GM21360 (cell line): ENCODE results near the gene SMURF1.

ENCODE experiments used
- ATAC-seq: cut with Tn5 transposase; IDR thresholded peaks from one replicate; pipeline ENCODE4 v1.9.1; 2021; ENCODE audit warnings: mild to moderate bottlenecking, moderate library complexity; ENCODE audit not compliant: unreplicated experiment

Gene SMURF1

DNA sequence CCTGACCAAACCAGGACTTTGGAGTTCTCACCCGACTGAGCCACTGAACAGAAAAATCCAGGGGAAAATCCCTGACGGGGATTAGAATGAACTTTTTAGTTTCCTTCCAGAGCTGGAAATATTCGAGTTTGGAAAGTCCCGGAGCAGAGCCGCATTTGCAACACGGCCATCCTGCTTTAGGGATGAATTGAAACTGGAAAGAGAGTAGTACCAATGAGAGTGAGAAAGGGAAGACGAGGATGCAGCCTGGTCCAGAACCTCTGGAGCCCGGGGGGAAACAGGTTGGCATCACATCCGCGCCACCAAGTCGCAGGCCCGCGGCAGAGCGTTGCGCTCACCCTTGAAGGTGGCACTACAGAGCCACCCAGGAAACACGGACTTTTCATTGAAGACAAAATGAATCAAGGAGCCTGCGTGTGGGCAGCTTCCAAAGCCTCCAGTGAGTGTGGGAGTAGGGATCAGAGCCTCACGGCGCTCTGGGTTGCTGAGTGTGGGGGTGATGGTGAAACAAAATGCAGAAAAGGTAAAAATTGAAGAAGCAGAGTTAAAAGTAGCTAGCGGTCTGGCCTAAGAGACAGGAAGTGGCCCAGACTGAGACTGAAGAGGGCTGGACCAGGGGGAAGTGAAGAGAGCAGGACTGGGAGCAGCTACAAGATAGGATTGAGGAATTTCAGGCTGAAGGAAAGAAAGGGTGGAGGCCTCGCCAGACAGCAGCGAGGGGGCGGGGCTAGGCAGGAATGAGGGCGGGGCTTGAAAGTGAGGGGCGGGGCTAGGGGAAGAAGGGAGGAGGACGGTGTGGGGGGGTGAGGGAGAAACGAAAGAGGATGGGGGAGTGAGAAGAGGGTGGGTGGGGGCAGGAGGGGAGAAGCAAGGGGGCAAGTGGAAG lies 1.8 kb downstream of the SMURF1 start:
- ATAC-seq, result no peak

DNA sequence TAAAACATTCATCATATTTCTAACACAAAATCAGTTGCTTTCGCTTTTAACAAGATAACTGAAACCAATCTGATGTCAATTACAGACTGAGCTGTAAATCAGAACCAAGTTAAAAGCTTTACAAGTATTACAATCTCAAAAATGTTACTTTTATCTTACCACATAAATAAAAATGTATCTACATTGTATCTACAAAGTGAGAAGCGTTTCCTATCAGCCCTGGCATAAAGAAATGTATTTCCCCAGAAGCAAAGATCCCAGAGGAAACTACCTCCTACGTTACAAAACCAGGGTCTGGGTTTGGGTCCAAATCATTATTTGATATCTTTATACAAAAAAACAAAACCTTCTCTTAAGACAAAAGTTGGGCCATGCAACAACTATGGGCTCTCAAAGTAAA lies 2.6 kb downstream of the SMURF1 start:
- no peak for ATAC-seq

DNA sequence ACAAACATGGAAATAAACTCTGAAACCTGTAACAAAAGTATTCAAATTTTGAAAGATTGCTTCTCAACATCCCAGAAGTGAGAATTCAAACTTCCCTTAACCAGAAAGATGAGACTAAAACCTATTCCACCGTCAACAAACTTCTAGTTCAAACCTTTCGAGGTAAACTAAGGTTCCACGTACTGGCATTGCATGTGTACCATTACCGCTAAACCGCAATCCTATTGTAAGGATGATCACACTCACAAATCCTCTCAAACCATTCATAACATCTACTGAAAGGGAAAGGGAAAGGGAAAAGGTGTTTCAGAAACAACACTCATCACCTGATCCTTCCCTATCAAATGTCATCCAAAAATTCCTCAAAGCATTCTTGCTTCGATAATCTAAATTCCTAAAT lies 3.1 kb downstream of the SMURF1 start:
- ATAC-seq, result no peak

DNA sequence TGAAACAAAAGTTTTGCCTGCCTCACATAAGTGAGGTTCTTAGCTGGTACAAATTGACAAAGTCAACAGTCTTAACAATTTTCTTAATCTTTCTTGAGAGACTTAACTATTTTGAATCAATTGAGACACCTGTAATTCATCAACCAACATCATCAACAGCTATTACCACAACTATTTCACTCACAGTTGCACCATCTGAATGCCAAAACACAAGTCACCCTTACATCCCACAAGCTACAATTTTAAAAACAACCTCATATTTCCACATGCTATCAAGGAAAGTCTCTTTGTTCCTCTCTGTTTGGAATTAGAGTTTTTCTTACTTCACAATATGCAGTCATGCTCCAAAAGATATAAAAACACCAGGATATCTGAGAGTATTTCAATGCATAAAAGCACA lies 4.9 kb downstream of the SMURF1 start:
- no peak for ATAC-seq

DNA sequence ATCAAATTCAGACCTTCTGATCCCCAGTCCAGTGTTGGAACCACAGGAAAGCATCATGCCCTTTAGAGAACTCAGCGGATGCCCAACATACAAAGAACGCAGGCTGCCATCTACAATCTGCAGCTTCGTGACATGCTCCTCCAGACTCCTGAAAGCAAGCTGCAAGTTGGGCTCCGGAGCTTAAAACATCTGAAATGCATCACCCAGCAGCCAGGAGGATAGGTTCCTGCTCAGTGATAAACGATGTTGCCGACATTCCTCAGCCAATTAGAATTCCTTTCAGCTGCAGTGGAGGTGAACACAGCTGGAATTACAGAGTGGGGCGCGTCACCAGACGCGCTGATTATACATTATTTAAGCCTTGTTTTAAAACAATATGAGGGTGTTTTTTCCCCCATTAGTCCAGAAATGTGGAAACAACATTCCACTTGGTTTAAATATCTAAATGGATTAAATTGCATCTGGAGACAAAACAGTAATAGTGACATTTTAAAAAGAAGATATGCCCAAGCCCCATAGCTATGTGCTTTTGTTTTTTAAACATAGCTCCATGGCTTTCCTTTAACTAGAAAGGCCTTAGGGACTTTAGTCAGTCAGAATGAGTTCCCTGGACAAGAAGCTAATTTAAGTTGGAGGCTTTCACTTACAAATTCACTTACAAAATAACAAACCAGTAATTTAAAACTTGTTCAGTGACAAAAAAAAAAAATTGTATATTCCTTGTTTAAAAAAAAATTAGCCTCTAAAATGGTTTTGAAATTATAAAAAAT lies 6.3 kb downstream of the SMURF1 start:
- no peak for ATAC-seq

DNA sequence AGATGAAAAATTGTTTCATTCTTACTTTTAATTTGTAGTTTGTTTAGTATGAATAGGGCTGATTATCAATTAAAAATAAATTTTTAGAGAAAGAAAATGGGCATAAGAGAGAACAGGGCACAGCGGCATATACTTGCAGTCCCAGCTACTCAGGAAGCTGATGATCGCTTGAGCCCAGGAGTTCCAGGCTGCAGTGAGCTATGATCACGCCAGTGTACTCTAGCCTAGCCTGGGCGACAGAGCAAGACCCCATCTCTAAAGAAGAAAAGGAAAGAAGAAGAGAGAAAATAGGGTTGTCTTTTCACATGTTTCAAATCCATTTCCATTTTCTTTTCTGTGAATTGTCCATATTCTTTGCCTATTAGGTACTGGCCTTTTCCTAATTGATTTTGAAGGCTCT lies 8.0 kb downstream of the SMURF1 start:
- ATAC-seq, result no peak

DNA sequence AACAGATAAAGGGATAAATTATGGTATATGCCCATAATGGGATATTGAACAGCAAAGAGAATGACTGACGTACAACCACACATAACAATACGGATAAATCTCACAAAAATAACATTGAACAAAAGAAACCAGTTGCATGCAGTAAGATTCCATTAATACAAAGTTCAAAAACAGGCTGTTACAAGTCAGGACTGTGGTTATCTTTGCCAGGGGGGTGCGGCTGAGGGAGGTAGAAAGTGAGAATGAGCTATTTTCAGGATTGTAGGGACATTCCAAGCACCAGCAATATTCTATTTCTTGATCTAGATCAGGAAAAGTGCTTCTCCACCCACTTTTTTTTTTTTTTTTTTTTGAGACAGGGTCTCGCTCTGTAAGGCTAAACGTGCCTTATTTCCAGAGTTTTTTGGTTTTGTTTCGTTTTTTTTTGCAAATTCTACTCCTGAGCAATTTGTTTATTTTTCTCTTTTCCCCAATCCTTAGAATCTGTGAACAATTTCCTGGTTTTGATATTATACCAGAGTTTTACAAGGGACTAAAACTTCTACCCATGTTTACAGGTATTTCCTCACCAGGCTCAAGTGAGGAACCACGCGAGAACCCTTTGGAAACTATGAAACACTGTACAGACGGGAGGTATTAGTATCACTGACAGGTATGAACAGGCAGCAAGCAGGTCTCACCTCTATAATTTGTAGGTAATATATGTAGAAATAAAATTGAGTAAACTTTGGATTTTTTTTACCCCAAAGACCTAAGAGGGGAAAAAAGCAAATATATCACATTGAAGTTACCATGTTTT lies 9.9 kb downstream of the SMURF1 start:
- no peak for ATAC-seq

DNA sequence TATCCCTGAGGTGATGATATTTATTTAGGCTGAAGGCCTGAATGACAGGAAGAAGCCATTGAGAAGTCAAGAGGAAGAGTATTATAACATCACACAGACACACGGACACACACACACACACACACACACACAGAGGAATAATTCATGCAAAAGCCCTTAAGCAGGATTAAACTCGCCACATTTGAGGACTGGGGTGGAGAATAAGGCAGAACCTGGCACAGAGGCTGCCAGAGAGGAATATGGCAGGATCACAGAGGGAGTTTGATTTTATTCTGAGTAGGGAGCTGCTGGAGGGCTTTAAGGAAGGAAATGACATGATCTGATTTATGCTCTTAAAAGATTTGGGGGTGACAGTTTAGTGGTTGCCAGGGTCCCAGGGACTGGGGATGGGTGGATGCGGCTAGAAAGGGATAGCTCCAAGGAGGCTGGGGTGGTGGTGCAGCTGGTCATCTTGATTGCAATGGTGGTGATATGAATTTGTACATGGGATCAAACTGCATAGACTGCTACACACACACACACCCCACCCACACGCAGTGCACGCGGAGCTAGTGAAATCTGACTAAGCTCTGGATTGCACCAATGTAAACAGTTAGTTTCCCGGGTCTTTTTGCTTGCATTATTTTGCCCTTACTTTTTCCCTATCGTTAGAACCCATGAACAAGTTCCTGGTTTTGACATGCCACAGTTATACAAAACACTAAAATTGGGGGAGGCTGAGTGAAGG lies 11.2 kb downstream of the SMURF1 start:
- ATAC-seq, result no peak

DNA sequence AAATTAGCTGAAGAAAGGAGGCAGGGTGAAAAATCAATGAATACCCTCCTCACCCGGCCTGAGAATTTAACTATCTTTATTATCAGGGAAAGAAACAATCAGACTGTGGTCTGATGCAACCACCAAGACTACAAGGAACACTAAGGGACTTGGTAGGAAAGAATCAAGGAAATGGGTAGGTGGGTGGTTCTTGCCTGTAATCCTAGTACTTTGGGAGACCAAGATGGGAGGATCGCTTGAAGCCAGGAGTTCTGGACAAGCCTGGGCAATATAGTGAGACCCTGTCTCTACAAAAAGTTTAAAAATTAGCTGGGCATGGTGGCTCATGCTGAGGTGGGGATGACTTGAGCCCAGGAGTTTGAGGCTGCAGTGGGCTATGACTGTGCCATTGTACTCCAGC lies 12.6 kb downstream of the SMURF1 start:
- no peak for ATAC-seq

DNA sequence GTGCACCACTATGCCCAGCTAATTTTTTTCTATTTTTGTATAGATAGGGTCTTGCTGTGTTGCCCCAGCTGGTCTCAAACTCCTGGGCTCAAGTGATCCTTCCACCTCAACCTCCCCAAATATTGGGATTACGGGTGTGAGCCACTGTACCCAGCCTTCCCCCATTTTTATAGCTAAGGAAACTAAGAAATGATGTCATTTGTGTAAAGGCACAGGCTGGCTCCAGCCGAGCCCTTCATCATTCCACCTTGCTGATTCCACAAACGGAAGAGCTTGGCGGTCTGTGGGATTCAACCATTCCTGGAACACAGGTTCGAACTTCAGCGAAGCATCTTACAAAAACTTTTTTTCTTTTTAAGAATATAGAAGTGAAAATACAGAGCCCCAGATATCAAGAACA lies 14.4 kb downstream of the SMURF1 start:
- no peak for ATAC-seq

DNA sequence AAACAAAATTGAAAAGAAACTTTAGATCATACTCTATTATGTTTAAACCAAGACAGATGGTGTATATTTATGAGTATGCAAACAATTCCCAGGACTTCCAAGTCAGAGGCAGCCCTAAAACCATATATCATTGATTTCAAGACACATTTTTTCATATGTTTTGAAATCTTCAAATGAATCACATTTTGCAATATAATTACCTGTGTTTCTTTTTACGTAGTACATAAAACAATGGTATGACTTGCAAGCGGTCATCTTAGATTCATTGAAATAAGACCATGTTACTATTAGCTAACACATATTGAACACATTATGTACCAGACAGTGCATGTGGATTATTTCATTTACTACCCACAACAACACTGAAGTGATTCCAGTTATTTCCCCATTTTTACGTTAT lies 14.9 kb downstream of the SMURF1 start:
- ATAC-seq, result no peak

DNA sequence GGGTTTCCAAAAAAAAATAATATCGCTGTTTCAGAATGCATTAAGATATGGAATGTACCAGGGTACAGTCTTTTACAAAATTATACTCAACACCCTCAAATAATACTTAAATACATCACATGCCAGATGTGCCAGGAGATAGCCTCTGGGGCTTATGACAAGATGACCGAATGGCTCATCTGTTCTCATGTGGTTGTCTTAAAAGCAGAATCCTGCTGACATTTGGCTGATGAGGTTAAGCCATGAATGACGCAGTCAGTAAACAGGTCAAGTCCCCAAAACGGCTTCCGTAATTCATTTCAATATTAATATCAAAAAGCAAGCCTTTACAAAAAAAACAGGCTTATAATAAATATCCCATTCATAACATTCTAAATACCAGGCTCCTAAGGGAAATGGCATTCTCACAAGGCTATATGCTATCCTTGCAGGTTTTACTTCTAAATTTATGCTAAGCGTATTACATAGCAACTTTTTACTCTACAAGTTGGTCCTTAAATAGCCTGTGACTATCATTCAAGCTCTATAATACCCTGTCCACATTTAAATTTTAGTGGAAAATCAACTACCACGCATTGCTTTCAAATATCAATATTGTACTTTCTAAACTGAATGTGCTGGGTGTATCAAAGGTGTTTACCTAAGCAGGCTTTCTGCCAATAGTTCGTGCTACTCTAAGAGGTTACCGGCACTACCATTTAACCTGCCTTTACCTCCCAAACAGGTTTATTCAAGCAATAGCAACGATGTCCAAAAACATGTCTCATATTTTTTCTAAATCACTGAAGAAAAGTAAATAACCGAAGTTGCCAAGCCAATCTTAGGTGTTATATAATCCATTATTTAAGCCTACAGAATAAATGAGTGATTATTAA lies 15.6 kb downstream of the SMURF1 start:
- no peak for ATAC-seq

DNA sequence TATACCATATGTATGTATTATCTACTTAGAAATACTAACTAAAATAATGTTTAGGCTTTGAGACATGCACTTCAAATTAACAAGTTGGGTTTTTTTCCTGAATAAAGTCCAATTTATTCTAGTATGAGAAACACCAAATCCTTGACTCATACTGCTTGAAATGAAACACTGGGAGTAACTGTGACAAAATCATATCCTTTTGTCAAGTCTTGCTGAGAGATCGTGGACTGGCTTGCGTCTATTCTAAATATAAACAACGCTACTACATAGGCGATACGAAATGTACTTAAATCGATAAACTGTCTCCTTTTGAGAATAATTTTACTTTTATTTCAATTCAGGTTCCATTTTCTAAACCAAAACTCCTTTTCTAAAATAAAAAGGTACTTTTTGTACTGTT lies 16.3 kb downstream of the SMURF1 start:
- ATAC-seq, result no peak

DNA sequence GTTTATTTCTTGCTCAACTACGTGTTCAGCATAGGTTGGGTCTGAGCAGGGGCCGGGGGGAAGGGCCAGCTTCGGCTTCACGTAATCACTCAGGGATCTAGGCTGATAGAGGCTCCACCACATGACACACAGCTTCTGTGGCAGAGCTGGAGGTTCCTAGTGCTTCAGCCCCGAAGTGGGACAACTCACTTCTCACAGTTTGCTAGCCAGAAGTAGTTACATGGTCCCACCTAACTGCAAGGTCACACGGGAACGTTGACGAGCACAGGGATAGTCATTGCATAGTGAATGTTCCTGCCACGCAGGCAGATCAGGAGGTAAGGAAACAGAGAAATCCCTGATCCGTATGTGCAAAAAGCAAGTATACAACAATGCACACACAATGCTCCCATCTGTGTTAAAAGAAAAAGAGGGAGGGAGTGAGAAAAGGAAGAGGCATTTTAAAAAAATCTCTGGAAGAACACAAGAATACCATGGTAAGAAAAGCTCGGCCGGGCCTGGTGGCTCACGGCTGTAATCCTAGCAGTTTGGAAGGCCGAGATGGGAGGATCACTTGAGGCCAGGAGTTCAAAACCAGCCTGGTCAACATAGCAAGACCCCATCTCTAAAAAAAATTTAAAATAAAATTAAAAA lies 16.9 kb downstream of the SMURF1 start:
- no peak for ATAC-seq

DNA sequence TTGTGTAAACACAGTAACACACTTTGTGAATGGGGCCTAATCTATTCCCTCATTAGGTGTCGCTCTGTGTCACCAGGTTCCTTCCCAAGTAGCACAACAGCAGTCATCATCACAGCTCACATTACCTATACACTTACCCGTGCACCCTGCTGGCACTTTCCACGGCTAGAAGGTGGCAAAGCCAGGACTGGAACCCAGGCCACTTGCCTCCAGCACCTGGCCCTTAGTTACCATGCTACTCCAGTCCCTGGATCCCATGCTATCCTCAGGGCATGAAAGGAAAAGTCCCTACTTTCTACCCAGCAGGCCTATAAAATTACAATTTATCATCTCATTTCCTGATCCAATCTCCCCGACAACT lies 18.4 kb downstream of the SMURF1 start:
- ATAC-seq, result no peak

DNA sequence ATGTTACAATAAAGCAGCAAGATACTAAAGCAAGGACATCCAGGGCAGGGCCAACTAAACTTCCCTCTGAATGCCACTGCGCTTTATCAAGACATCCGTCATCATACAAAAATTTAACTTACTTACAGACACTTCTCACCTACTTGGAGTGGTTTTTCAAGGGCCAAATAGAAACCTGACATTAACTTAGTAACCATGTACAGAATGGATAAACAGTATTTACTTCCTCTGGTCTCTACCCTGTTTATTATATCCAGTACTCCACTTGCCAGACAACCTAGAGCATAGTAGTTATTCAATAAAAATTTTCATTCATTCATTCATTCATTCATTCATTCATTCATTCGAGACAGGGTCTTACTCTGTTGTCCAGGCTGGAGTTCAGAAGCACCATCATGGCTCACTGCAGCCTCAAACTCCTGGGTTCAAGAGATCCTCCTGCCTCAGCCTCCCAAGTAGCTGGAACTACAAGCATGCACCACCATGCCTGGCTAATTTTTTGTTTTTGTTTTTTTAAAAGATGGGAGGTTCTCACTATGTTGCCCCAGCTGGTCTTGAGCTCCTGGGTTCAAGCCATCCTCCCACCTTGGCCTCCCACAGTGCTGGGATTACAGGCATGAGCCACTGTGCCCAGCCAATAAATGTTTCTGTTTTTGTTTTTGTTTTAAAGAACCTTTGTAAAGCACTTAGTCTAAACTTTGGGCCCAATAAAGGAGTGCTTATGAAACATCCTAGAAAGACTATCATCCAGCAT lies 19.0 kb downstream of the SMURF1 start:
- ATAC-seq, result no peak

DNA sequence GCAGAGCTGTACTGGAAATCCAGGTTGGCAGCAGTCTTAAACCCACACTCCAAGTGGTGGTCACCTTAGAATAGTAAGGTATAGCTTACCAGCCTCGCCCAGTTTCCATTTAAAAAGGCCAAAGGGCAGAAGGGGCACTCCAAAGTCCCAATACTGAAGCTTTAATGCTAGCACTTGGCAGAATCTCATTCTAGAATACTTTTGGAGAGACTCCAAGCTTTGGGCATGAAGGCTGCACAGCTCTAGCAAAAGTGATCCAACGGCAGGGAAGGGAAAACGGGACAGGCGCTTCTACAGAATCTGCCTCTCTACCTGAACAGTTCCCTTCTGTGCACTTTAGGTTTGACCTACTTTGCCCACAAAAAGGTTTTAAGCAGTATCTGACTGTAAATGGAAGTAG lies 19.7 kb downstream of the SMURF1 start:
- no peak for ATAC-seq

DNA sequence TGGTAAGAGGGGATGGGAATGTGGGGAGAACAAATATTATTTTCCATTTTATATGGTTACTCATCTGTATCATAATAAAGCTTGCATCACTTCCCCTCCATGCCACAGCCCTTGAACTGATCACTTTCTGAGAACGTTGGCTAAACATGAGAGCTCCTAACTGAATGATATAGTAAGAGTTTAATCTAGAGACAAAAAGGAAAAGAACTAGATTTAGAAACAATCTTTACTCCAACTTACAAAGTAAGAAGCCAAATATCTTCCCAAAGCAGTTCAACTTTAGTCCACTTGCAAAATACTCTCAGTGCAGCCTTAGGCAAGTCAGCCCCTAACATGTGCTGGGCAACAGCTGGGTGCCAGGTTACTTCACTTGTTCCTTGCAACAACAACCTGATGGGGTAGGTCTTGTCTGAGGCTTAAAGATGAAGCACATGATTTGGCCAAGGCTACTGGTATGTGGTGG lies 20.3 kb downstream of the SMURF1 start:
- no peak for ATAC-seq

DNA sequence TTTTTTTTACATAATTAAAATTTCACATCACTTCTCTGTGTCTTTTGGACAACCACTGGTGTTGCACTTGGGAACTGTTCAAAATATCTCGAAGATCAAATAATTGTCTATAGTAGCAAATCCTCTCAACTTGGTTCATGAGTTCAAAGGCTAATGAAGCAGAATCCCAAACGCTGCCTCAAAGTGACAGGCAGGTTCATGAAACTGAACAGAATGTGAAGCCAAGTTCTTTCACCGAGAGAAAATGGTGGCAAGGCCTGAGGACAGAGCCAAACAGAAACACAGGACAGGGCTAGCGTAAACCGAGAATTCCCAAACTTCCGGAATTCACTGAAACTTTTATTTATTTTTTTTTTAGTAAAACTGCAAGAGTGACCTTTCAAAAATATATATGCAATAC lies 21.1 kb downstream of the SMURF1 start:
- no peak for ATAC-seq
